NT2/D1 (cell line): ENCODE results near the gene EPHB2.

ENCODE experiments used
- SUZ12 ChIP-seq: IDR thresholded peaks from 2 replicates; pipeline ENCODE4 v1.6.1; 2011; ENCODE audit not compliant: insufficient read length, insufficient read depth; ENCODE audit errors: extremely low read depth
- YY1 ChIP-seq: IDR thresholded peaks from 2 replicates; pipeline ENCODE4 v1.6.1; 2011; ENCODE audit not compliant: insufficient read length, insufficient read depth
- ZNF274 ChIP-seq: IDR thresholded peaks from 2 replicates; pipeline ENCODE4 v1.6.1; 2011; ENCODE audit warnings: mild to moderate bottlenecking, low read depth, low read length

DNA sequence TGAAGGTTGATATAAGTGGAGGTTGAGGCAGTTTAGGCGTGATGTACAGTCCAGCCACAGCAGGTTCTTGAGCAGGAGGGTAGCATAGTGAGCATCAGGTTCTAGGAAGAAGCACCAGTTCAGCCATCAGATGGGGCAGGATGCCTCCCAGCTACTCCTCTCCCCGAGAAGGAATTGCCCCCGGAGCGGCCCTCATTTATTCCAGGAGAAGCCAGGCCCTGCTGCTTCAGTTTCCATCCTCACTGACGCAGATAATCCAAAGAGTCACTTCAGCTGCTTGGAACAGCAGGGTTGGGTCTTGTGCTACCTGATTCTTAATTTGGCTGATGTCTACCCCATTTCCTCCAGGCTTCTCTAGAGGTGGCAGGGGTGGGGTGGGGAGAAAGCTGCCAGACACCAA is 207.3 kb downstream of the EPHB2 start:
- TF ChIP-seq YY1: no peak
- no peak for TF ChIP-seq SUZ12
- no peak for TF ChIP-seq ZNF274
